ENCODE data around the gene STX3.
"Not testable (repeated sequence)": the region's sequence is repeated elsewhere in the genome, so short reads cannot be mapped to it uniquely, and the experiment has no call there.

STX3 gene

GRCh38 chr11:59849129-59849528, 94.0 kb downstream of the STX3 start:
- H3K36me3 ChIP-seq (replicated peaks; ENCODE audit: low read depth, low read length): no peaks in the 10 kb centered on the region

GRCh38 chr11:59849551-59849950, 94.4 kb downstream of the STX3 start:
- not testable (repeated sequence) for H3K79me2 ChIP-seq (ENCODE audit: low read length); H3K27ac ChIP-seq (ENCODE audit: low read length); H3K4me3 ChIP-seq (ENCODE audit: low read length); H3K36me3 ChIP-seq (replicated peaks; ENCODE audit: low read depth, low read length); H4K20me1 ChIP-seq (ENCODE audit: insufficient read depth, low read length); H3K9me3 ChIP-seq (ENCODE audit: insufficient read depth, low read length); H3K27me3 ChIP-seq (ENCODE audit: low read depth, low read length); H3K4me1 ChIP-seq (ENCODE audit: low read length); H3K4me2 ChIP-seq (ENCODE audit: low read length); H3K9ac ChIP-seq (ENCODE audit: low read length); H2AFZ ChIP-seq (ENCODE audit: low read depth, low read length)

More at GRCh38 chr11:59849129-59849528, 94.0 kb downstream of the STX3 start:
- no peak overlapping the region for H3K27ac ChIP-seq (ENCODE audit: low read length)
- no peaks in the 10 kb centered on the region; the same call in none of the 2 replicates for H3K27me3 ChIP-seq (ENCODE audit: low read depth, low read length)
- H2AFZ ChIP-seq (ENCODE audit: low read depth, low read length): no peak overlapping the region
- H3K9ac ChIP-seq (ENCODE audit: low read length): no peak overlapping the region
- no peak overlapping the region for H3K4me3 ChIP-seq (ENCODE audit: low read length)
- H4K20me1 ChIP-seq (ENCODE audit: insufficient read depth, low read length): no peaks in the 10 kb centered on the region
- no peak for TF ChIP-seq CTCF (IDR thresholded peaks at IDR 0.05; ENCODE audit: low read depth, low read length)
- TF ChIP-seq EZH2phosphoT487 (IDR thresholded peaks at IDR 0.05; ENCODE audit: low read depth): no peak
- H3K4me1 ChIP-seq (ENCODE audit: low read length): no peaks in the 10 kb centered on the region
- no peaks in the 10 kb centered on the region for H3K9me3 ChIP-seq (ENCODE audit: insufficient read depth, low read length)
- H3K4me2 ChIP-seq (ENCODE audit: low read length): no peak overlapping the region
- H3K79me2 ChIP-seq (ENCODE audit: low read length): no peaks in the 10 kb centered on the region

DNA sequence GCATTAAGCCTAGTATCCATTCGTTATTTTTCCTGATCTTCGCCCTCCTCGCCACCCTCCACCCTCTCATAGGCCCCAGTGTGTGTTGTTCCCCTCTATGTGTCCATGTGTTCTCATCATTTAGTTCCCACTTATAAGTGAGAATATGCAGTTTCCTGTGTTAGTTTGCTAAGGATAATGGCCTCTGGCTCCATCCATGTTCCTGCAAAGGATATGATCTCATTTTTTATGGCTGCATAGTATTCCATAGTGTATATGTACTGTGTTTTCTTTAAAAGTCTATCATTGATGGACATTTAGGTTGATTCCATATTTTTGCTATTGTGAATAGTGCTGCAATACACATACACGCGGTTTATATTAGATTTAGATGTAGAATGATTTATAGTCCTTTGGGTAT, 96.2 kb downstream of the STX3 start:
- not testable (repeated sequence) for H4K20me1 ChIP-seq (ENCODE audit: insufficient read depth, low read length); H3K27ac ChIP-seq (ENCODE audit: low read length); H3K9me3 ChIP-seq (ENCODE audit: insufficient read depth, low read length); H3K4me3 ChIP-seq (ENCODE audit: low read length); H3K36me3 ChIP-seq (replicated peaks; ENCODE audit: low read depth, low read length); H3K79me2 ChIP-seq (ENCODE audit: low read length); H3K9ac ChIP-seq (ENCODE audit: low read length); H2AFZ ChIP-seq (ENCODE audit: low read depth, low read length); H3K4me2 ChIP-seq (ENCODE audit: low read length); H3K4me1 ChIP-seq (ENCODE audit: low read length)
- H3K27me3 ChIP-seq (ENCODE audit: low read depth, low read length): peaks cover 14% of the 10 kb centered on the region

GRCh38 chr11:59854871-59855270, 99.7 kb downstream of the STX3 start:
- Histone ChIP-seq H3K9me3 (ENCODE audit: insufficient read depth, low read length) (no peaks in the 10 kb centered on the region), H4K20me1 (ENCODE audit: insufficient read depth, low read length) (no peaks in the 10 kb centered on the region), H3K36me3 (replicated peaks; ENCODE audit: low read depth, low read length) (no peaks in the 10 kb centered on the region), H3K4me2 (ENCODE audit: low read length) (no peak overlapping the region), H3K27me3 (ENCODE audit: low read depth, low read length) (peaks cover 14% of the 10 kb centered on the region), H3K9ac (ENCODE audit: low read length) (no peak overlapping the region), H3K79me2 (ENCODE audit: low read length) (no peaks in the 10 kb centered on the region), H3K27ac (ENCODE audit: low read length) (no peak overlapping the region), H2AFZ (ENCODE audit: low read depth, low read length) (no peak overlapping the region), H3K4me3 (ENCODE audit: low read length) (no peak overlapping the region), H3K4me1 (ENCODE audit: low read length) (no peaks in the 10 kb centered on the region)
- TF ChIP-seq EZH2phosphoT487 (IDR thresholded peaks at IDR 0.05; ENCODE audit: low read depth) (no peak), CTCF (IDR thresholded peaks at IDR 0.05; ENCODE audit: low read depth, low read length) (no peak)

Data from OCI-LY3 (cell line).